ENCODE measurements around the gene RPS18. TPM values are rescaled to one million over a fixed set of nuclear protein-coding genes. Genes with fewer than 3 reads are reported as not detected.
A peak's percentile ranks its signal among the peaks of the same experiment; 100 is the strongest.

Gene RPS18
- total and polyA plus RNA-seq, 2 of the 13 experiments (the other 11 are each of a cell fraction or from before 2014, with no cell fraction given): 3,896 to 5,806 TPM

DNA sequence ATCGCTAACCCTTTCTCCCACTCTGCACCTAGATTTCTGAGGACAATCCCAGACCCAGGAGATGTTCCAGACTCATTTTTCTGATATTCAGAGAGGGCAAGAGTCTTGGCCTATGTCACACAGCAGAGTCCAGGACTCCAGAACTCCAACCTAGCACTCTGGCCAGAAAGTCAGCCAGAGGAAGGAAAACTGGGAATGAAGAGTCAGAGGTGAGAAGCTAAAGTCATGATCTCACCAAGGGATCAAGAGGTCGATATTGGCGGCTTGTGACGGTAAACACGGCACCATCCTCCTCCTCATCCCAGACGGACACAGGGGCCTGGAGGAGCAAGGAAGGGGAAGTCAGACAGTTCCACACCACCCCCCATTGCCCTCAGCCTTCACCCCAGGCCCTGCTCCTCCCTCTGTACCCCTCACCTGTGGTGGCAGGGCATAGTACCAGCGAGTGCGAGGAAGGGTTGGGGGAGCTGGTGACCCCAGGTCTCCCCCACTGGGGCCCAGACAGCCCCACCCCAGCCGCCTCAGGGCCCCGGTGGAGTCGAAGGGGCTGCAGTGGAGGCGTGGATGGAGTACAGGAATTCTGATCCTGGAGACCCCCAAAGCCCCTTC is 25.0 kb downstream of the RPS18 start (continued):
- TF ChIP-seq, protein P1, sequence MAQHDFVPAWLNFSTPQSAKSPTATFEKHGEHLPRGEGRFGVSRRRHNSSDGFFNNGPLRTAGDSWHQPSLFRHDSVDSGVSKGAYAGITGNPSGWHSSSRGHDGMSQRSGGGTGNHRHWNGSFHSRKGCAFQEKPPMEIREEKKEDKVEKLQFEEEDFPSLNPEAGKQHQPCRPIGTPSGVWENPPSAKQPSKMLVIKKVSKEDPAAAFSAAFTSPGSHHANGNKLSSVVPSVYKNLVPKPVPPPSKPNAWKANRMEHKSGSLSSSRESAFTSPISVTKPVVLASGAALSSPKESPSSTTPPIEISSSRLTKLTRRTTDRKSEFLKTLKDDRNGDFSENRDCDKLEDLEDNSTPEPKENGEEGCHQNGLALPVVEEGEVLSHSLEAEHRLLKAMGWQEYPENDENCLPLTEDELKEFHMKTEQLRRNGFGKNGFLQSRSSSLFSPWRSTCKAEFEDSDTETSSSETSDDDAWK (CRISPR knock-in tag; IDR thresholded peaks at IDR 0.05): no peak
- TF ChIP-seq ADNP (CRISPR knock-in tag; IDR thresholded peaks at IDR 0.05) (peak; percentile 52; the same call in 1 of the 2 replicates), NONO (IDR thresholded peaks at IDR 0.05) (no peak), NONO (CRISPR knock-in tag; conservative IDR thresholded peaks at IDR 0.05) (0 out of 2 replicates have a peak, but pooled peaks have one; percentile 39), ZSCAN9 (CRISPR knock-in tag; IDR thresholded peaks at IDR 0.05; ENCODE audit: borderline replicate concordance) (no peak), KDM1A (CRISPR knock-in tag; IDR thresholded peaks at IDR 0.05) (0 out of 2 replicates have a peak, but pooled peaks have one; percentile 25), ZBTB1 (CRISPR knock-in tag; IDR thresholded peaks at IDR 0.05; ENCODE audit: borderline replicate concordance) (no peak), ZC3H13 (CRISPR knock-in tag; IDR thresholded peaks at IDR 0.05) (peak; percentile 61), SOX6 (IDR thresholded peaks at IDR 0.05) (no peak), SOX6 (CRISPR knock-in tag; IDR thresholded peaks at IDR 0.05) (0 out of 2 replicates have a peak, but pooled peaks have one; percentile 20)
- TF ChIP-seq, protein P2, sequence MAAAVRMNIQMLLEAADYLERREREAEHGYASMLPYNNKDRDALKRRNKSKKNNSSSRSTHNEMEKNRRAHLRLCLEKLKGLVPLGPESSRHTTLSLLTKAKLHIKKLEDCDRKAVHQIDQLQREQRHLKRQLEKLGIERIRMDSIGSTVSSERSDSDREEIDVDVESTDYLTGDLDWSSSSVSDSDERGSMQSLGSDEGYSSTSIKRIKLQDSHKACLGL (CRISPR knock-in tag; IDR thresholded peaks at IDR 0.05): 0 out of 2 replicates have a peak, but pooled peaks have one; percentile 22
- TF ChIP-seq, protein P3, sequence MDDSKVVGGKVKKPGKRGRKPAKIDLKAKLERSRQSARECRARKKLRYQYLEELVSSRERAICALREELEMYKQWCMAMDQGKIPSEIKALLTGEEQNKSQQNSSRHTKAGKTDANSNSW (CRISPR knock-in tag; IDR thresholded peaks at IDR 0.05; ENCODE audit: borderline replicate concordance): no peak

Data from HepG2 (cell line).